ENCODE results near the gene LNP1.

- TF ChIP-seq CTCF (IDR thresholded peaks at IDR 0.05) (no peak), EZH2 (IDR thresholded peaks at IDR 0.05) (no peak), EZH2phosphoT487 (IDR thresholded peaks at IDR 0.05) (no peak)
Measured at GRCh38 chr3:100425316-100425715, 24.0 kb downstream of the LNP1 start.

Measured in neural progenitor cell (in vitro differentiated cells).